ENCODE data around the gene GUCA1A.
A peak's percentile ranks its signal among the peaks of the same experiment; 100 is the strongest.
"Not testable (repeated sequence)": the region's sequence is repeated elsewhere in the genome, so short reads cannot be mapped to it uniquely, and the experiment has no call there.

Gene GUCA1A

DNA sequence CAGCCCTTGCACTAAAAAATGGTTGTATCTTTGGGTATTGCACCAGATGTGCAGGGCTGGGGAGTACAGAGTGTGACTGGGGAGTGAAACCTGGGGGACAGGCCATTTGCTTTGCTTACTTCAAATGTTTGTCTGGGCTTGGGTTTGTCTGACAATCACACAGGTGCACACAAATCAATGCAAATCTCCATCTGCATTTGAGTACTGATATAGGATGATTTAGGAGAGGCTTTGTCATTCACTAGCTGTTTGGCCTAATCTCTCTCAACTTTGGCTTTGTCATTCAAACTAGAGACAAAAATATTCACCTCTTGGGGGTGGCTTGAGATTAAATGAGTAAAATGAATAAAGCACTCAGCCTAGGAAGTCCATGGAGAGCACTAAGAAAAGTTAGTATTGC, 3.8 kb downstream of the GUCA1A start:
- Histone ChIP-seq H3K36me3 (ENCODE audit: control insufficient read depth, insufficient read depth, low read length) (no peaks in the 10 kb centered on the region), H3K27ac (ENCODE audit: low read length) (no peak overlapping the region)
- DNase-seq (ENCODE audit: low read depth, low spot score): no peak

DNA sequence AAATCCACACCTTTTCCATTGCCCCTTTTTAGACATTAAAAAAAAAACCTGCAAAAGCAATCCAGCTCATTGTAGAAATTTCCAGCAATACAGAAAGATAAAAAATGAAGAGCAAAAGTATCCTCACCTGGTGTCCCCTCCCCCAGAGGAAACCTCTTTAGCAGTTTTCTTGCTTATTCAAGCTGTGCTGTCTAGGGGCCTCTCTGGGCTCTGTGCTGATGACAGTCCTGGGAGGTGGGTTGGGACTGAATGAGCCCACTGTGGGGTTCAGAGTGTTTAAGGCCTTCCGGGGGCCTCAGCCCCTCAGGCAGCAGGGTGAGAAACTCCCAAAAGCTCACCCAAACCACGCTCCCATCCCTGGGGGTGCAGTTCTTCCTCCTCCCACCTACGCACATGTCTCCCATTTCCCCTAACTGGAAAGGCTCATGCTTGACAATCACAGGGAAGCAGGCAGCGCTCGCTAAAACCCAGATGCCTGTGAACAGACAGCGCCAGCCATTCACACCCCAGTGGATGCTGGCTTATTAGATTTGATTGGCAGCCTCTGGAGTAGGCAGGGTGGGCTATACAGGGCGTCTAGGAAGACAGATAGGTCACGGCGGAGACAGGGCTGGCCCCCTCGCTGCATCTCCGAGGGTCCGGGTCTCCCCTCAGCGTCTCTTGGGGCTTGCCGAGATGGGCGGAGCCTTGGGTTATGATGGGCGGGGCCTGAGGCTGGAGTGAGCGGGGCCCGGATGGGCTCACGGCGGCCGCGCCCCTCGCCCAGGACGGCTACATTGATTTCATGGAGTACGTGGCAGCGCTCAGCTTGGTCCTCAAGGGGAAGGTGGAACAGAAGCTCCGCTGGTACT, 4.6 kb downstream of the GUCA1A start:
- no CpG with 5 or more reads among the region's 27 CpGs for WGBS (ENCODE audit: insufficient coverage, insufficient read length)
- no peaks in the 10 kb centered on the region for H3K9me3 ChIP-seq (ENCODE audit: control insufficient read depth, insufficient read depth, low read length)
- no peaks in the 10 kb centered on the region for H3K27me3 ChIP-seq (ENCODE audit: control insufficient read depth, insufficient read depth, low read length)
- no peak overlapping the region for H3K27ac ChIP-seq (ENCODE audit: low read length)
- H3K4me3 ChIP-seq (ENCODE audit: low read length): peak overlapping the region; percentile 43; the same call in 1 of the 2 replicates
- peak; percentile 60 for DNase-seq (ENCODE audit: low read depth, low spot score)
- no peaks in the 10 kb centered on the region for H3K36me3 ChIP-seq (ENCODE audit: control insufficient read depth, insufficient read depth, low read length)
- no peaks in the 10 kb centered on the region for H3K4me1 ChIP-seq (ENCODE audit: control insufficient read depth, insufficient read depth, low read length)

More for the DNA sequence above, 3.8 kb downstream of the GUCA1A start:
- Histone ChIP-seq H3K27me3 (ENCODE audit: control insufficient read depth, insufficient read depth, low read length) (no peaks in the 10 kb centered on the region), H3K4me1 (ENCODE audit: control insufficient read depth, insufficient read depth, low read length) (no peaks in the 10 kb centered on the region), H3K4me3 (ENCODE audit: low read length) (no peak overlapping the region), H3K9me3 (ENCODE audit: control insufficient read depth, insufficient read depth, low read length) (no peaks in the 10 kb centered on the region)

DNA sequence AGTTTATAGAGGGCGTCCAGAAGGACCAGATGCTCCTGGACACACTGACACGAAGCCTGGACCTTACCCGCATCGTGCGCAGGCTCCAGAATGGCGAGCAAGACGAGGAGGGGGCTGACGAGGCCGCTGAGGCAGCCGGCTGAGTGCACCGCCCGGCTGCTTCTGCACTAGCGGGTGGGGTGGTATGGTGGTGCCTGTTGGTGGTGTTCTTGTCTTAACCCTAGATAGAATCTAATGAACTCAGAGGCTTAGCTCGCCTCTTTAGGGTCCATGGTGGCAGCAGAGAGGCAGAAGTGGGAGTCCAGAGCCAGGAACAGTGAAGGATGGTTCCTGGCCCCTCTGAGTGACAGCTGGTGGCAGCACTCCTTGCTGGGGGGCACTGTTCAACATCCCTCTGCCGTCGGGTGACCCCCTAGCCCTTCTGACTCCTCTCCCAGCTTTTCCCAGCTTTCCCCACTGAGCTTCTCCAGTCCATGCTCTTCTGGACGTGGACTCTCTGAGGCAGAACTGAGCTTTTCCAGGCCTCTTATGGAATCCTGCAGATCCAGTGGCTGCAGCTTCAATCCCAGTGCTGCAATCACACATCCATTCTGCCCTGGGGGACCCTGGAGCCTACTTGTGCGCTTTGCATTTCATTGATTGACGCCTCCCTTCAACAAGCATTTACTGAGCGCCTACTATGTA, 6.2 kb downstream of the GUCA1A start:
- no CpG with 5 or more reads among the region's 20 CpGs for WGBS (ENCODE audit: insufficient coverage, insufficient read length)
- H3K4me1 ChIP-seq (ENCODE audit: control insufficient read depth, insufficient read depth, low read length): no peaks in the 10 kb centered on the region
- H3K36me3 ChIP-seq (ENCODE audit: control insufficient read depth, insufficient read depth, low read length): no peaks in the 10 kb centered on the region
- no peaks in the 10 kb centered on the region for H3K27me3 ChIP-seq (ENCODE audit: control insufficient read depth, insufficient read depth, low read length)
- H3K27ac ChIP-seq (ENCODE audit: low read length): no peak overlapping the region
- H3K9me3 ChIP-seq (ENCODE audit: control insufficient read depth, insufficient read depth, low read length): no peaks in the 10 kb centered on the region
- no peak for DNase-seq (ENCODE audit: low read depth, low spot score)
- H3K4me3 ChIP-seq (ENCODE audit: low read length): no peak overlapping the region

DNA sequence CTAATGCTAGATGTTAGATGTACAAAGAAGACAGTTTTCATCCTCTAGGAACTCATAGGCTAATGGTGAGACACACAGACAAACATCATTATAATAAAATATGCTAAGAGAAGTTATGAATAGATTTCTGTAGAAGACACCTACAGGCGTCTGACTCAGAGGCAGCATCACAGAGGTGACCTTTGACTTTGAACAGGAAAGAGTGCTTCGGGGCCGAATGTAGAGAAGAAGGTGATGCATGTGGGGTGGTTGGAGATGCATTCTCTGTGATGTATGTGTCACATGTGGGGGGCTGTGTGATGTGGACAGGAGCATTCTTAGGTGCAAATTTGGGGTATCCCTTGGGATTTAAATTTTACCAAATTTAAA, 6.8 kb downstream of the GUCA1A start:
- Histone ChIP-seq H3K9me3 (ENCODE audit: control insufficient read depth, insufficient read depth, low read length) (no peaks in the 10 kb centered on the region), H3K4me1 (ENCODE audit: control insufficient read depth, insufficient read depth, low read length) (no peaks in the 10 kb centered on the region), H3K27ac (ENCODE audit: low read length) (no peak overlapping the region), H3K4me3 (ENCODE audit: low read length) (no peak overlapping the region), H3K36me3 (ENCODE audit: control insufficient read depth, insufficient read depth, low read length) (no peaks in the 10 kb centered on the region), H3K27me3 (ENCODE audit: control insufficient read depth, insufficient read depth, low read length) (no peaks in the 10 kb centered on the region)
- no CpG with 5 or more reads among the region's 3 CpGs for WGBS (ENCODE audit: insufficient coverage, insufficient read length)
- DNase-seq (ENCODE audit: low read depth, low spot score): no peak

DNA sequence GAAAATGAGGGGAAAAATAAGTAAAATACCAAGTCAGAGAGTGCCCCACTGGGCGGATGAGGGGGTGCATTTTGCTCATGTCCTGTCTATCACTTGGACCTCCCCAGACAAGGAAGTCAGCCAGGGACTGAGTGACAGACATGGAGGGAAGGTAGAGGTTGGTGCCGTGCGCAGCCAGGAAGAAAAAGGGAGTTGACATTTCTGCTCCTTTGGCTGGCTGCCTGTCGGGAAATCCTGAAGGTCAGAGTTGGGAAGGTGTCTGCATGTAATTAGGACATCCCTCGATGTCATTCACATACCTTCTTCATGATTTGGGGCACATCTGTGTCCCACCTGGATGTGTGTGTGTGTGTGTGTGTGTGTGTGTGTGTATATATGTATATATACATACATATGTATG, 8.9 kb downstream of the GUCA1A start:
- Histone ChIP-seq H3K36me3 (ENCODE audit: control insufficient read depth, insufficient read depth, low read length) (no peaks in the 10 kb centered on the region), H3K9me3 (ENCODE audit: control insufficient read depth, insufficient read depth, low read length) (no peaks in the 10 kb centered on the region), H3K4me3 (ENCODE audit: low read length) (no peak overlapping the region), H3K4me1 (ENCODE audit: control insufficient read depth, insufficient read depth, low read length) (peaks cover 2% of the 10 kb centered on the region), H3K27me3 (ENCODE audit: control insufficient read depth, insufficient read depth, low read length) (no peaks in the 10 kb centered on the region), H3K27ac (ENCODE audit: low read length) (no peak overlapping the region)
- no CpG with 5 or more reads among the region's 5 CpGs for WGBS (ENCODE audit: insufficient coverage, insufficient read length)
- DNase-seq (ENCODE audit: low read depth, low spot score): no peak

DNA sequence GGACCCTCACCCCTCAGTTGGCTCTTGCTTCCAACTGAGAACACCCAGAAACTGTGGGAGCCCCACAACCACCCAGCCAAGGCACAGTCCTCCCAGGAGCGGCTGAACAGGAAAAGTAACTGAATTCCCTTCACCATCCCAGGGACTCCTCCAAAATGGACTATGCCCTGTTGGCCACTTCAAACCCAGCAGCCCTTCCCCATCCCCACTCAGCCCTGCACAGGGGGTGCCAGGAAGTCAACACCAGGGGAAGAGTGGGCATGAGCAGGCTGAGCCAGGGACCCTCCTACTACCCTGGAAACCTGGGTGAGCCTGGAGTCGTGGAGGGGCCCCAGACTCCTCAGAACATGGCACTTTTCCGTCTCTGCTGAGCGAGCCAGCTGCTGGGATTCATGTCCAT, 11.3 kb downstream of the GUCA1A start:
- no peaks in the 10 kb centered on the region for H3K36me3 ChIP-seq (ENCODE audit: control insufficient read depth, insufficient read depth, low read length)
- no peak overlapping the region for H3K4me3 ChIP-seq (ENCODE audit: low read length)
- no peaks in the 10 kb centered on the region for H3K27me3 ChIP-seq (ENCODE audit: control insufficient read depth, insufficient read depth, low read length)
- no peak overlapping the region for H3K27ac ChIP-seq (ENCODE audit: low read length)
- no peaks in the 10 kb centered on the region for H3K9me3 ChIP-seq (ENCODE audit: control insufficient read depth, insufficient read depth, low read length)
- DNase-seq (ENCODE audit: low read depth, low spot score): no peak
- WGBS (ENCODE audit: insufficient coverage, insufficient read length): no CpG with 5 or more reads among the region's 4 CpGs
- H3K4me1 ChIP-seq (ENCODE audit: control insufficient read depth, insufficient read depth, low read length): peaks cover 2% of the 10 kb centered on the region

DNA sequence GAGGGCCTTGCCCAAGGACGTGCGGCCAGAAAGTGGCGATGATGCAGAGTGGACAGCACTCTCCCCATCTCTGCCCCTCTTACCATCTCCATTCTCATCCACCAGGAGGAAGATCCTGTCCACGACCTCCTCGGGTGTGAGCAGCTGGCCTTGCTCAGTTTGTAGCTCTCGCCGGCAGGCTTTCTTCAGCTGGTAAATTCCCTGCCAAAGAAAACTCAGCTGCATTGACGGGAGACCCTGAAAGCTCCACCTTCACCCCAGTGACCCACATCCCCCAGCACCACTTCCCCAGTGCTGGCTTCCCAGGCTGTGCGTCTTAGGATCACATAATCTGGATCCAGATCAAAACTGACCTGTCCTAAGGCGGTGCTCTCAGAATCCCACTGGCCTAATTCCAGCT, 12.4 kb downstream of the GUCA1A start:
- no peak overlapping the region for H3K27ac ChIP-seq (ENCODE audit: low read length)
- no peak overlapping the region for H3K4me3 ChIP-seq (ENCODE audit: low read length)
- peaks cover 2% of the 10 kb centered on the region for H3K4me1 ChIP-seq (ENCODE audit: control insufficient read depth, insufficient read depth, low read length)
- DNase-seq (ENCODE audit: low read depth, low spot score): no peak
- H3K9me3 ChIP-seq (ENCODE audit: control insufficient read depth, insufficient read depth, low read length): no peaks in the 10 kb centered on the region
- no CpG with 5 or more reads among the region's 10 CpGs for WGBS (ENCODE audit: insufficient coverage, insufficient read length)
- no peaks in the 10 kb centered on the region for H3K27me3 ChIP-seq (ENCODE audit: control insufficient read depth, insufficient read depth, low read length)
- no peaks in the 10 kb centered on the region for H3K36me3 ChIP-seq (ENCODE audit: control insufficient read depth, insufficient read depth, low read length)

DNA sequence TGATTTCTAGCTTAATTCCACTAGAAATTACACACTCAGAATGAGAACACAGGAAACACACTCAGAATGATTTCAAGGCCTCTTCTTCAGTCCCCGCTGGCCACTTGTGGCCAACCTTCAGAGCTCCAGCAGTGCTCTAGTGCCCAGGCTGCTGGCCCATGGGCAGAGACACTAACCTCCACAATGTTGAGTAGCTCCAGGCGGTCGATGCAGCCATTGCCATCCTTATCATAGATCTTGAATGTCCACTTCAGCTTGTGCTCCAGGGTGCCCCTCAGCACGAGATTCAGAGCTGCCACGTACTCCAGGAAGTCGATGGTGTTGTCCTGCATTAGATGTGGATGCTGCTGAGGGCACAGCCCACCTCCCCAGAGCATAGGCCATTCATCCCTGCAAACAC, 15.2 kb downstream of the GUCA1A start:
- H3K4me3 ChIP-seq (ENCODE audit: low read length): no peak overlapping the region

DNA sequence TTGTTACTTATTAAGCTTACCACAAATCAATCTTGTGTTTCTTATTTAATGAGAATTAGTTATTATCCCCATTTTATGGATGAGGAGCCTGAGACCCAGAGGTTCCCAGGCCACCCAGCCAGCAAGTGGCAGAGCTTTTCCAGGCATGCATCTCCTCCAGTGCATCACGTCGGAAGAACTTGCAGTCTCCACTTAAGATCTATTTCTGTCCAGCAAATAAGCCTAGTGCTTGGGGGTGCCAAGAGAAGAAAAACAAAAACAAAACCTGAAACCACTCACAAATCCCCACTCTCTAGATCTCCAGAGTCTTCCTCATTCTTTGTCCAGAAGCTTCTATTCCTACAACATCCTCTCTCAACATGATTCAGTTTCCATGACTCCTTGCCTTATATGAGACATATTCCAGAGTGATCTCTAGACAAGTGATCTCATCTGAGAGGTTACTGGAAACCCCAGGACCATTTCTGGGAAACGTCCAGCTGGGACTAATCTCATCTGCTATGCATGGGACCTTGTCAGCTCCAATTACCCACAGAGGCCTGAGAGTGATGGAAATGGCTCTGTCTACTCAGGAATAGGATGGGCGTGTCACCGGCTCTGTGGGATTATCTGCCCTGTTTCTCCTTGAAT, 17.5 kb downstream of the GUCA1A start:
- H3K27me3 ChIP-seq (ENCODE audit: control insufficient read depth, insufficient read depth, low read length): no peaks in the 10 kb centered on the region
- no CpG with 5 or more reads among the region's 5 CpGs for WGBS (ENCODE audit: insufficient coverage, insufficient read length)
- DNase-seq (ENCODE audit: low read depth, low spot score): no peak
- H3K4me1 ChIP-seq (ENCODE audit: control insufficient read depth, insufficient read depth, low read length): no peaks in the 10 kb centered on the region
- H3K4me3 ChIP-seq (ENCODE audit: low read length): no peak overlapping the region
- H3K36me3 ChIP-seq (ENCODE audit: control insufficient read depth, insufficient read depth, low read length): no peaks in the 10 kb centered on the region
- no peaks in the 10 kb centered on the region for H3K9me3 ChIP-seq (ENCODE audit: control insufficient read depth, insufficient read depth, low read length)
- no peak overlapping the region for H3K27ac ChIP-seq (ENCODE audit: low read length)

More for the DNA sequence above, 15.2 kb downstream of the GUCA1A start:
- Histone ChIP-seq H3K36me3 (ENCODE audit: control insufficient read depth, insufficient read depth, low read length) (no peaks in the 10 kb centered on the region), H3K27ac (ENCODE audit: low read length) (no peak overlapping the region), H3K9me3 (ENCODE audit: control insufficient read depth, insufficient read depth, low read length) (no peaks in the 10 kb centered on the region), H3K4me1 (ENCODE audit: control insufficient read depth, insufficient read depth, low read length) (peaks cover 2% of the 10 kb centered on the region), H3K27me3 (ENCODE audit: control insufficient read depth, insufficient read depth, low read length) (no peaks in the 10 kb centered on the region)
- DNase-seq (ENCODE audit: low read depth, low spot score): no peak
- WGBS (ENCODE audit: insufficient coverage, insufficient read length): no CpG with 5 or more reads among the region's 6 CpGs

DNA sequence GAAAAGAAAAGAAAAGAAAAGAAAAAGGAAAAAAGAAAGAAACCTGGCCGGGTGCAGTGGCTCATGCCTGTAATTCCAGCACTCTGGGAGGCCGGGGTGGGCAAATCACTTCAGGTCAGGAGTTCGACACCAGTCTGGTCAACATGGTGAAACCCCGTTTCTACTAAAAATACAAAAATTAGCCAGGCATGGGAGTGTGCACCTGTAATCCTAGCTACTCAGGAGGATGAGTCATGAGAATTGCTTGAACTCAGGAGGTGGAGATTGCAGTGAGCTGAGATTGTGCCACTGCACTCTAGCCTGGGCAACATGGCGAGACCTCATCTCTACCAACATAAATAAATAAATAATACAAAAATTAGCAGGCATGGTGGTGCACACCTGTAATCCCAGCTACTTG, 19.2 kb downstream of the GUCA1A start:
- H3K9me3 ChIP-seq (ENCODE audit: control insufficient read depth, insufficient read depth, low read length); H3K4me3 ChIP-seq (ENCODE audit: low read length); H3K36me3 ChIP-seq (ENCODE audit: control insufficient read depth, insufficient read depth, low read length); H3K27me3 ChIP-seq (ENCODE audit: control insufficient read depth, insufficient read depth, low read length); DNase-seq (ENCODE audit: low read depth, low spot score); H3K4me1 ChIP-seq (ENCODE audit: control insufficient read depth, insufficient read depth, low read length); H3K27ac ChIP-seq (ENCODE audit: low read length): not testable (repeated sequence)
- no CpG with 5 or more reads among the region's 5 CpGs for WGBS (ENCODE audit: insufficient coverage, insufficient read length)
